ENCODE data around the gene KDM4B. TPM values are rescaled to one million over a fixed set of nuclear protein-coding genes. Genes with fewer than 3 reads are reported as not detected.

The KDM4B gene
- total and polyA plus RNA-seq, 9 of the 15 experiments (the other 6 are each of a cell fraction or from before 2014, with no cell fraction given), result 0.21 to 29.9 (median 7.3) TPM

GRCh38 chr19:4967738-4968461 is 1.0 kb upstream of the KDM4B start (continued):
- no peak for TF ChIP-seq RERE (CRISPR knock-in tag; IDR thresholded peaks at IDR 0.05; ENCODE audit: borderline replicate concordance)
- 0 out of 2 replicates have a peak, but pooled peaks have one; percentile 5 for TF ChIP-seq RNF2 (IDR thresholded peaks at IDR 0.05)
- TF ChIP-seq TCFL5 (CRISPR knock-in tag; conservative IDR thresholded peaks at IDR 0.05), result no peak
- no peak for TF ChIP-seq MTA2 (IDR thresholded peaks at IDR 0.05; ENCODE audit: low read depth)
- TF ChIP-seq ZNF695 (CRISPR knock-in tag; IDR thresholded peaks at IDR 0.05), result no peak
- TF ChIP-seq PHB (CRISPR knock-in tag; IDR thresholded peaks at IDR 0.05), result peak; percentile 82; the same call in 1 of the 2 replicates
- 0 out of 2 replicates have a peak, but pooled peaks have one; percentile 4 for TF ChIP-seq JUND (IDR thresholded peaks at IDR 0.05; ENCODE audit: borderline replicate concordance, low read depth, low read length)
- TF ChIP-seq JUND (tag; IDR thresholded peaks at IDR 0.05; ENCODE audit: borderline replicate concordance, low read depth, low read length), result no peak
- TF ChIP-seq MECOM (CRISPR knock-in tag; IDR thresholded peaks at IDR 0.05), result 0 out of 2 replicates have a peak, but pooled peaks have one; percentile 25
- no peak for TF ChIP-seq RBM14 (IDR thresholded peaks at IDR 0.05; ENCODE audit: borderline replicate concordance, insufficient read depth, low read depth, low read length)
- TF ChIP-seq ETV5 (CRISPR knock-in tag; IDR thresholded peaks at IDR 0.05; ENCODE audit: low read depth), result peak; percentile 0; the same call in 1 of the 2 replicates
- no peak for TF ChIP-seq SMAD4 (CRISPR knock-in tag; conservative IDR thresholded peaks at IDR 0.05)
- TF ChIP-seq FOXM1 (IDR thresholded peaks at IDR 0.05; ENCODE audit: low read depth), result no peak
- no peak for TF ChIP-seq FOXM1 (CRISPR knock-in tag; IDR thresholded peaks at IDR 0.05; ENCODE audit: low read depth)
- TF ChIP-seq SIN3B (IDR thresholded peaks at IDR 0.05; ENCODE audit: low read depth), result 0 out of 2 replicates have a peak, but pooled peaks have one; percentile 13
- TF ChIP-seq FOXK1 (CRISPR knock-in tag; IDR thresholded peaks at IDR 0.05; ENCODE audit: borderline replicate concordance), result peak; percentile 33; the same call in 1 of the 2 replicates
- TF ChIP-seq FOXA3 (CRISPR knock-in tag; conservative IDR thresholded peaks at IDR 0.05 in 1 of 2, IDR thresholded peaks at IDR 0.05 in 1 of 2), result no peak
- no peak for TF ChIP-seq ZNF3 (CRISPR knock-in tag; IDR thresholded peaks at IDR 0.05)
- TF ChIP-seq NFYB (IDR thresholded peaks at IDR 0.05; ENCODE audit: extremely low read depth, insufficient read length), result no peak
- no peak for TF ChIP-seq RAD51 (IDR thresholded peaks at IDR 0.05; ENCODE audit: borderline replicate concordance, low read depth)
- no peak for TF ChIP-seq SMARCA5 (IDR thresholded peaks at IDR 0.05)
- TF ChIP-seq SLC30A9 (CRISPR knock-in tag; IDR thresholded peaks at IDR 0.05), result no peak
- no peak for TF ChIP-seq FOXJ3 (CRISPR knock-in tag; IDR thresholded peaks at IDR 0.05)
- no peak for TF ChIP-seq ZBED1 (IDR thresholded peaks at IDR 0.05)
- no peak for TF ChIP-seq NFIX (CRISPR knock-in tag; IDR thresholded peaks at IDR 0.05; ENCODE audit: low read depth)
- no peak for TF ChIP-seq SIX5 (IDR thresholded peaks at IDR 0.05; ENCODE audit: borderline replicate concordance in 1 of 2, insufficient read depth in 1 of 2, low read depth in 1 of 2, low read length in 2 of 2)
